ENCODE measurements around the gene KLHL3. TPM values are rescaled to one million over a fixed set of nuclear protein-coding genes. Genes with fewer than 3 reads are reported as not detected.
A peak's percentile ranks its signal among the peaks of the same experiment; 100 is the strongest.

KLHL3 gene
- polyA plus RNA-seq, 6 donors from 2014 or later = 0.09 to 2.7 (median 0.97) TPM

GRCh38 chr5:137754188-137754960 lies 18.5 kb upstream of the KLHL3 start, which contains the start of gene HNRNPA0:
Gene HNRNPA0, minus strand, starts transcription at chr5:137754363. Its CDS starts 297 bp downstream, at chr5:137754066.
- peak; percentile 98 for DNase-seq
- H3K27me3 Mint-ChIP-seq = no peaks in the 10 kb centered on the region

DNA sequence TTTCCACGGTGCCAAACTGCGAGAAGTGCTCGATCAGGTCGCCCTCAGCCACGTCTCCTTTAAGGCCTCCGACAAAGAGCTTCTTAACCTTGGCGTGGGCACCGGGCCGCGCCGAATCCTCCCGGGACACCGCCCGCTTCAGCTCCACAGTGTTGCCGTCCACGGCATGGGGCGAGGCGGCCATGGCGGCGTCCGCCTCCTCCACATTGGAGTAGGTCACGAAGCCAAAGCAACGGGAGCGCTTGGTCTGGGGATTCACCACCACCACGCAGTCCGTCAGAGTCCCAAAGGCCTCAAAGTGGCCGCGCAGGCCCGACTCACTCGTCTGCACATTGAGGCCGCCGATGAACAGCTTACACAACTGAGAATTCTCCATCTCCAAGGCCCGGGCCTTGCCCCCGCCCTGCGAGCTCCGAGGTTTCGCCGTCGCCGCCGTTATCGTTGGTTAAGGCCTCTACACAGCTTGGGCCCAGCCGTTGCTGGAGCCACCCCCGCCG lies 17.9 kb upstream of the KLHL3 start:
- peak; percentile 9 to 10 for ATAC-seq (ENCODE audit: low read depth in 2 of 2)
- H3K27ac Mint-ChIP-seq = peak overlapping the region; percentile 100
- no peaks in the 10 kb centered on the region for H3K9me3 Mint-ChIP-seq
- peak overlapping the region; percentile 87 to 100 (median 98) for H3K4me3 Mint-ChIP-seq
- no peaks in the 10 kb centered on the region for H3K27me3 Mint-ChIP-seq
- H3K4me1 Mint-ChIP-seq = peaks cover 22 to 48% (median 27%) of the 10 kb centered on the region in 3 donors
- no peak for DNase-seq
- peaks cover 0 to 4% of the 10 kb centered on the region in 2 donors for H3K36me3 Mint-ChIP-seq

More at GRCh38 chr5:137754188-137754960, 18.5 kb upstream of the KLHL3 start, which contains the start of gene HNRNPA0:
- Mint-ChIP-seq H3K9me3 (no peaks in the 10 kb centered on the region), H3K27ac (peak within 1 kb of the TSS; percentile 100), H3K4me1 (peaks cover 22 to 45% (median 27%) of the 10 kb centered on the region in 3 donors), H3K4me3 (peak within 1 kb of the TSS; percentile 87 to 100 (median 98)), H3K36me3 (peaks cover 0 to 4% of the 10 kb centered on the region in 2 donors)
- peak; percentile 81 to 82 for ATAC-seq (ENCODE audit: low read depth in 2 of 2)

- peak overlapping the region; percentile 87 to 100 (median 98) for H3K4me3 Mint-ChIP-seq
- no peak for ATAC-seq (ENCODE audit: low read depth in 2 of 2)
- H3K27ac Mint-ChIP-seq = peak overlapping the region; percentile 100
- no peaks in the 10 kb centered on the region for H3K9me3 Mint-ChIP-seq
- peak; percentile 43 for DNase-seq
- H3K4me1 Mint-ChIP-seq = peaks cover 22 to 48% (median 27%) of the 10 kb centered on the region in 3 donors
- no peaks in the 10 kb centered on the region for H3K27me3 Mint-ChIP-seq
- no peaks in the 10 kb centered on the region for H3K36me3 Mint-ChIP-seq
These were observed 17.2 kb upstream of the KLHL3 start for GRCh38 chr5:137752905-137753690.

DNA sequence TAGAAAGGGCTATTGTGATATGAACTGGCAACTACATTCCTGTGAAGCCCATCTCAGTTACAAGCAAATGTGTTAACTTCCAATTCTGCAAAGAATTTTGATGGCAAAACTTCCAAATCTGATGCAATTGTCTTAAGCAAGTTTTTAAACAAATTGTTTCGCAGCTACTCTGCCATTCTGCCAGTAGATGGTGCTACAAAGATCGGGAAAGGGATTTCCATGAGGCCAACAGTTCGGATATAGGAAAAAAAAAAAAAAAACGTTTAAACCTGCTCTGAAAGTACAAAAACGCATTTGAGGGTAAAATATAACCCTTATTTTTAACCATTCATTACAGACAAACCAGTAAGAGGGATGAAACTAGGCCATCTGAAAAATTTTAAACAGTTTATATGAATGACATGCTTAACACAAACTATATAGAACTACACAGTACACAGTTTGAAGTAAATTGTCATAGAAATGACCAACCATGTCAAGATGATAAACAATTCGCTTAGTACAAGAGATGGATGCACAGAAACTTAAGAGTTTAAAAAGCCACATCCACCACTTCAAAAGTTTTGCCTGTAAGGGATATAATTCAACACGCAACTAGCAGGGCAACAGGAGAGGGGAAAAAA lies 16.1 kb upstream of the KLHL3 start:
- Mint-ChIP-seq H3K4me3 (peak overlapping the region; percentile 87 to 100 (median 98)), H3K36me3 (no peaks in the 10 kb centered on the region), H3K4me1 (peaks cover 22 to 48% (median 27%) of the 10 kb centered on the region in 3 donors), H3K9me3 (no peaks in the 10 kb centered on the region), H3K27me3 (no peaks in the 10 kb centered on the region), H3K27ac (peak overlapping the region in 5 of 6 donors; percentile 8 to 100 (median 35))
- DNase-seq = peak; percentile 11
- ATAC-seq (ENCODE audit: low read depth in 2 of 2) = no peak

DNA sequence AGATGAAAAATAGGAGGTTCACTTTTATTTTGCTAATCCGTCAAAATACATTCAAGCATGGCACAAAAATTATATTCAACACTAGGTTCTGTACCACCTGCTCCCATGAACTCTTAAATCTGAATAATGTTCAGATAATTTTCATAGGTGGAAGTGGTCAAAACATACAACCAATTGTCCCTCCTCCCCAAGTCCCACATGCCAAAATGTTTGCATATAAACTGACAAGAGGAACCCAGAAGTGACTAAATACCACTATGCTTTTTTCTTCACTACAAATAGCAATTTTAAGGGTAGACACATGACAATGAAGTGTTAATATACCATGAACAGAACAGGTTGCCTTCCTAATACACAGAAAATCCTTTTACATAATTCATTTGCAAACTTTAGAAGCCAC lies 14.5 kb upstream of the KLHL3 start:
- Mint-ChIP-seq H3K9me3 (no peaks in the 10 kb centered on the region), H3K27me3 (no peaks in the 10 kb centered on the region), H3K4me3 (peak overlapping the region in 2 of 8 donors; percentile 9 to 99), H3K4me1 (peaks cover 22 to 44% (median 27%) of the 10 kb centered on the region in 3 donors), H3K36me3 (no peaks in the 10 kb centered on the region), H3K27ac (peak overlapping the region in 2 of 6 donors; percentile 8 to 59)
- ATAC-seq (ENCODE audit: low read depth in 2 of 2) (no peak), DNase-seq (no peak)

DNA sequence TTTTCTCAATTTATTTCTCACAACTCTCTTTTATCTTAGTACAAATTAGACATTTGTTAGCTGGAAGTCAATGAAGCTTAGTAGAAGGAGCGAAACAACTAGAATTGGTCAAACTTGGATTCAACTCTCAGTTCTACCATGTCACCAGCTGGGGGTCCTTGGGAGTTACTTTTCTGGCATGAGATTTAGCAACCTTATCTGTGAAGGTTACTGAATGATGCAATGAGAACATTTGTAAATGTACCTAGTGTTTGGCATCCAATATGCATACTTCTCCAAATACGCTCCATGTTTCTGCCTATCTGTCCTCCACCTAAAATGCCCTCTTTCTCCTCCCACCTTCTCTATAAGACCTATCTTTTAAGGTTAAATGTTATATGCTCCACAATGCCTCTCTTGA lies 12.0 kb upstream of the KLHL3 start:
- no peaks in the 10 kb centered on the region for H3K27me3 Mint-ChIP-seq
- no peak for ATAC-seq (ENCODE audit: low read depth in 2 of 2)
- H3K9me3 Mint-ChIP-seq = no peaks in the 10 kb centered on the region
- H3K4me1 Mint-ChIP-seq = peaks cover 19 to 35% (median 20%) of the 10 kb centered on the region in 3 donors
- H3K27ac Mint-ChIP-seq = no peak overlapping the region
- no peaks in the 10 kb centered on the region for H3K36me3 Mint-ChIP-seq
- no peak for DNase-seq
- no peak overlapping the region for H3K4me3 Mint-ChIP-seq

DNA sequence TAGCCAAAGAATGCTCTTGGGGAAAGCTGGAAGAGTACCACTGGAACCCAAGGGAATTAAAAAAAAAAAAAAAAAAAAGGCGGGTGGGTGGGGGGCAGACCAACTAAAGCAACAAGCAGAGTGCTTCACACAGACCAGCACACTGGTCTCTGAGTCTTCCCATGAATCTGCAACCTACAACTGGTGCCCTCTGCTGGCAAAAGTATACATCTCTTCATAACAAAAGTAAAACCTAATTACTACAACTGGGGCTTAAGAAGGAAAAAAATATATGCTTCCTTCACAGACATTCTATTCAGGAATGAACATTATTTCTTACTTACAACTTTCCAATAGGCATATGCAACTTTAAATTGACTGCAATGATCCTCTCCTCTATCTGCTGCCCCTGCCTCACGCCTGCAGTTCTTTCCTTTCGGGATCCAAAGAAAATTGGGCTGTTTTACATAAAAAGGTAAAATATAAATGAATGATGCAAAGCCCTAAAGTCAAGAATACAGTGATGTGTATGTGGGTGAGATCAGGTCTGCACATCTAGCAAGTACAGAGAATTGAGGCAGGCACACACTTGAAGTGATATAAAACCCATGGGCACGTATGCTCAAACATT lies 7.2 kb upstream of the KLHL3 start:
- no peaks in the 10 kb centered on the region for H3K36me3 Mint-ChIP-seq
- peaks cover 0 to 4% (median 2%) of the 10 kb centered on the region in 3 donors for H3K4me1 Mint-ChIP-seq
- peak overlapping the region in 1 of 8 donors; percentile 31 for H3K4me3 Mint-ChIP-seq
- peak; percentile 42 for DNase-seq
- ATAC-seq (ENCODE audit: low read depth in 2 of 2) = peak; percentile 63 to 78
- H3K9me3 Mint-ChIP-seq = no peaks in the 10 kb centered on the region
- H3K27ac Mint-ChIP-seq = no peak overlapping the region
- no peaks in the 10 kb centered on the region for H3K27me3 Mint-ChIP-seq

DNA sequence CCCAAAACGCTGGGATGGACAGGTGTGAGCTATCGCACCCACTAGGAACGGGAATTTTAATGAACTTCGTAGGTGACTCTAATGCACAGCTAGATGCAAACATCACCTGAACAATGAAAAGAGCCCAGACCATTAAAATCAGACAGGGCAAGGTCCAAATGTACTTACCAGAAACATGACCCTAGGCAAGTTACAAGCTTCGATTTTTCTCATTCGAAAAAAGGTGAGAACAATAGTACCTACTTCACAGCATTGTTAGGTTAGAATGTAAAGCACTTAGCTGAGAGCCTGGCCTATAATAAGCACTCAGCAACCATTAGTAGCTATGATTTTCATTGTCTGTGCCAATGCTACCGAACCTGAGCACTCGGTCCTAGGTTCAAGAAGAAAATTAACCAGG lies 5.8 kb upstream of the KLHL3 start:
- Mint-ChIP-seq H3K36me3 (no peaks in the 10 kb centered on the region), H3K9me3 (peaks cover 0 to 4% (median 0%) of the 10 kb centered on the region in 7 donors), H3K27ac (no peak overlapping the region), H3K27me3 (no peaks in the 10 kb centered on the region), H3K4me1 (peaks cover 0 to 6% (median 4%) of the 10 kb centered on the region in 3 donors), H3K4me3 (no peak overlapping the region)
- DNase-seq (no peak), ATAC-seq (ENCODE audit: low read depth in 2 of 2) (no peak)

GRCh38 chr5:137739737-137740136 lies 3.8 kb upstream of the KLHL3 start:
- peak overlapping the region in 1 of 6 donors; percentile 61 for H3K27ac Mint-ChIP-seq
- peaks cover 0 to 4% (median 0%) of the 10 kb centered on the region in 7 donors for H3K9me3 Mint-ChIP-seq
- H3K4me3 Mint-ChIP-seq = no peak overlapping the region
- H3K36me3 Mint-ChIP-seq = no peaks in the 10 kb centered on the region
- ATAC-seq (ENCODE audit: low read depth in 2 of 2) (no peak), DNase-seq (no peak)
- no peaks in the 10 kb centered on the region for H3K27me3 Mint-ChIP-seq
- H3K4me1 Mint-ChIP-seq = peaks cover 0 to 6% (median 4%) of the 10 kb centered on the region in 3 donors

DNA sequence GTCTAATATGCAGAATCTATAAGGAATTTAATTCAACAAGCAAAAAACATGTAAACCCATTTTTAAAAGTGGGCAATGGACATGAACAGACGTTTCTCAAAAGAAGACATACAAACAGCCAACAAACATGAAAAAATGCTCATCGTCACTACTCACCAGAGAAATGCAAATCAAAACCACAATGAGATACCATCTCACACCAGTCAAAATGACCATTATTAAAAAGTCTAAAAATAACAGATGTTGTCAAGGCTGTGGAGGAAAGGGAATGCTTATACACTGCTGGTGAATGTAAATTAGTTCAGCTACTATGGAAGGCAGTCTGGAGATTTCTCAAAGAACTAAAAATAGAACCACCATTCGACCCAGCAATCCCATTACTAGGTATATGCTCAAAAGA lies 3.1 kb upstream of the KLHL3 start:
- Mint-ChIP-seq H3K27ac (no peak overlapping the region), H3K27me3 (peaks cover 0 to 4% (median 0%) of the 10 kb centered on the region in 3 donors), H3K4me1 (peaks cover 0 to 6% (median 4%) of the 10 kb centered on the region in 3 donors), H3K4me3 (no peak overlapping the region), H3K36me3 (no peaks in the 10 kb centered on the region), H3K9me3 (peaks cover 0 to 4% (median 0%) of the 10 kb centered on the region in 7 donors)
- no peak for DNase-seq
- no peak for ATAC-seq (ENCODE audit: low read depth in 2 of 2)

GRCh38 chr5:137737349-137738131 lies 1.7 kb upstream of the KLHL3 start:
- Mint-ChIP-seq H3K27me3 (peaks cover 0 to 10% (median 0%) of the 10 kb centered on the region in 3 donors), H3K9me3 (peaks cover 0 to 4% (median 0%) of the 10 kb centered on the region in 7 donors), H3K27ac (no peak overlapping the region), H3K4me3 (peak overlapping the region in 2 of 8 donors; percentile 2 to 25), H3K36me3 (no peaks in the 10 kb centered on the region), H3K4me1 (peaks cover 4% of the 10 kb centered on the region in 3 donors)
- DNase-seq (no peak), ATAC-seq (ENCODE audit: low read depth in 2 of 2) (no peak)

DNA sequence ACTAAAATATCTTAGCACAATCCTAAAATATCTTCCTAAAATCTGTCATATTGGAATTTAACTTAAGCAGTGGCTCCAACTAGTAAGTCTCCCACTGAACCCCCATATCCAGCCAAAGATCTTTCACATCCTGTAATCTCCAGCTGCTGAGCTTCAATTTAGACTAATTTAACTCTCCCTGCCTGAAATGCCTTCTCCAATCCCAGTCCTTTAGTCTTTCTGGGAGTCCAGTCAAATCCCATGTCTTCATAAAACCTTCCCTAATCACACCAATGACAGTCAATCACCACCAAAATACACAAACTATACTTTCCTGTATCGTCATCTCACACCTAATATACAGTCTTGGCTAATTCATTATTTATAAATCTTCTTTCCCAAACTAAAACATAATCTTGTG lies 607 bp upstream of the KLHL3 start:
- Mint-ChIP-seq H3K27me3 (peaks cover 0 to 10% (median 0%) of the 10 kb centered on the region in 3 donors), H3K4me1 (peaks cover 4% of the 10 kb centered on the region in 3 donors), H3K36me3 (no peaks in the 10 kb centered on the region), H3K9me3 (peaks cover 0 to 4% (median 0%) of the 10 kb centered on the region in 7 donors), H3K27ac (no peak overlapping the region), H3K4me3 (no peak overlapping the region)
- ATAC-seq (ENCODE audit: low read depth in 2 of 2) = no peak
- no peak for DNase-seq
